ENCODE data around the gene C1QTNF9. TPM values are rescaled to one million over a fixed set of nuclear protein-coding genes. Genes with fewer than 3 reads are reported as not detected.

C1QTNF9 gene
- total RNA-seq, 1 donor from 2014 or later, result not detected

GRCh38 chr13:24276861-24277260 is 32.5 kb upstream of the C1QTNF9 start:
- TF ChIP-seq CTCF (conservative IDR thresholded peaks at IDR 0.05), result no peak
- Mint-ChIP-seq H3K27ac (ENCODE audit: unreplicated experiment) (no peak overlapping the region), H3K4me1 (peaks cover 34% of the 10 kb centered on the region), H3K4me3 (no peak overlapping the region), H3K9me3 (no peaks in the 10 kb centered on the region), H3K36me3 (ENCODE audit: low read depth) (peaks cover 2% of the 10 kb centered on the region), H3K27me3 (ENCODE audit: low read depth) (no peaks in the 10 kb centered on the region)
- DNase-seq (ENCODE audit: low read depth, low spot score), result no peak

- Mint-ChIP-seq H3K4me1 (peaks cover 27% of the 10 kb centered on the region), H3K36me3 (ENCODE audit: low read depth) (peaks cover under 1% of the 10 kb centered on the region), H3K4me3 (no peak overlapping the region), H3K27me3 (ENCODE audit: low read depth) (no peaks in the 10 kb centered on the region), H3K27ac (ENCODE audit: unreplicated experiment) (no peak overlapping the region), H3K9me3 (no peaks in the 10 kb centered on the region)
- no peak for DNase-seq (ENCODE audit: low read depth, low spot score)
- no peak for TF ChIP-seq CTCF (conservative IDR thresholded peaks at IDR 0.05)
Measured at GRCh38 chr13:24277761-24278160, 31.6 kb upstream of the C1QTNF9 start.

- no peaks in the 10 kb centered on the region for H3K36me3 Mint-ChIP-seq (ENCODE audit: low read depth)
- no peaks in the 10 kb centered on the region for H3K9me3 Mint-ChIP-seq
- no peak for TF ChIP-seq CTCF (conservative IDR thresholded peaks at IDR 0.05)
- H3K4me3 Mint-ChIP-seq, result no peak overlapping the region
- no peaks in the 10 kb centered on the region for H3K27me3 Mint-ChIP-seq (ENCODE audit: low read depth)
- no peak overlapping the region for H3K27ac Mint-ChIP-seq (ENCODE audit: unreplicated experiment)
- peaks cover 20% of the 10 kb centered on the region for H3K4me1 Mint-ChIP-seq
- DNase-seq (ENCODE audit: low read depth, low spot score), result no peak
Measured at GRCh38 chr13:24279327-24280110, 29.9 kb upstream of the C1QTNF9 start.

GRCh38 chr13:24280720-24281119 is 28.7 kb upstream of the C1QTNF9 start:
- H3K4me3 Mint-ChIP-seq, result no peak overlapping the region
- no peak for DNase-seq (ENCODE audit: low read depth, low spot score)
- H3K36me3 Mint-ChIP-seq (ENCODE audit: low read depth), result peaks cover 2% of the 10 kb centered on the region
- no peaks in the 10 kb centered on the region for H3K9me3 Mint-ChIP-seq
- peaks cover 13% of the 10 kb centered on the region for H3K4me1 Mint-ChIP-seq
- no peak for TF ChIP-seq CTCF (conservative IDR thresholded peaks at IDR 0.05)
- H3K27me3 Mint-ChIP-seq (ENCODE audit: low read depth), result no peaks in the 10 kb centered on the region
- peak overlapping the region; percentile 62 for H3K27ac Mint-ChIP-seq (ENCODE audit: unreplicated experiment)

GRCh38 chr13:24281188-24282008 is 28.0 kb upstream of the C1QTNF9 start:
- H3K4me3 Mint-ChIP-seq, result no peak overlapping the region
- H3K27ac Mint-ChIP-seq (ENCODE audit: unreplicated experiment), result no peak overlapping the region
- H3K4me1 Mint-ChIP-seq, result peaks cover 13% of the 10 kb centered on the region
- no peaks in the 10 kb centered on the region for H3K27me3 Mint-ChIP-seq (ENCODE audit: low read depth)
- no peak for DNase-seq (ENCODE audit: low read depth, low spot score)
- H3K36me3 Mint-ChIP-seq (ENCODE audit: low read depth), result peaks cover 2% of the 10 kb centered on the region
- no peak for TF ChIP-seq CTCF (conservative IDR thresholded peaks at IDR 0.05)
- no peaks in the 10 kb centered on the region for H3K9me3 Mint-ChIP-seq
